ENCODE results near the gene RHOA.
"Not testable (repeated sequence)": the region's sequence is repeated elsewhere in the genome, so short reads cannot be mapped to it uniquely, and the experiment has no call there.

The RHOA gene

GRCh38 chr3:49410846-49411534 lies 786 bp downstream of the RHOA start:
- DNase-seq, result peak; percentile 42

- DNase-seq, result no peak
These were observed 1.5 kb downstream of the RHOA start for GRCh38 chr3:49410066-49410845.

DNA sequence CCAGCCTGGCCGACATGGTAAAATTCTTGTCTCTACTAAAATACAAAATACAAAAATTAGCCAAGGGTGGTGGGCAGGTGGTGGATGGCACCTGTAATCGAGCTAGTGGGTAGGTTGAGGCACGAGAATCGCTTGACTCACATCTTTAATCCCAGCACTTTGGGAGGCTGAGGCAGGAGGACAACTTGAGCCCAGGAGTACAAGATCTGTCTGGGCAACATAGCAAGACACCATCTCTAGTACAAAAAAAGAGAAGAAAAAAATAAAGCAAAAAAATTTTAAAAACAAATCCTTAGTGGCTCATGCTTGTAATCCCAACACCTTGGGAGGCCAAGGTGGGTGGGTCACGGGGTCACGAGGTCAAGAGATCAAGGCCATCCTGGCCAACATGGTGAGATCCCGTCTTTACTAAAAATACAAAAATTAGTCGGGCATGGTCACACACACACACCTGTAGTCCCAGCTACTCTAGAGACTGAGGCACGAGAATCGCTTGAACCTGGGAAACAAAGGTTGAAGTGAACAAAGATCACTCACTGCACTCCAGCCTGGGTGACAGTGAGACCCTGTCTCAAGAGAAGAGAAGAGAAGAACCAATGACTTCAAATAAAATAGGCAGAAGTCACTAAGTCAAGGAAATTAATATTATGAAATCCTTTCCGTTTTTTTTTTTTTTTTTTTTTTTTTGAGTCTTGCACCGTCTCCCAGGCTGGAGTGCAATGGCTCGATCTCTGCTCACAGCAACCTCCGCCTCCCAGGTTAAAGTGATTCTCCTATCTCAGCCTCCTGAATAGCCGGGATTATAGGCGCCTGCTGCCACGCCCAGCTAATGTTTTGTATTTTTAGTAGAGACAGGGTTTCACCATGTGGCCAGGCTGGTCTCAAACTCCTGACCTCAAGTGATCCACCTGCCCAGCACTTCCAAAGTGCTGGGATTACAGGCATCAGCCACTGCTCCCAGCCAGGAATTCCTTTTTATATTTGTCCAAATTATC lies 4.9 kb downstream of the RHOA start:
- DNase-seq, result no peak

GRCh38 chr3:49405570-49405969 lies 6.2 kb downstream of the RHOA start:
- DNase-seq, result not testable (repeated sequence)

DNA sequence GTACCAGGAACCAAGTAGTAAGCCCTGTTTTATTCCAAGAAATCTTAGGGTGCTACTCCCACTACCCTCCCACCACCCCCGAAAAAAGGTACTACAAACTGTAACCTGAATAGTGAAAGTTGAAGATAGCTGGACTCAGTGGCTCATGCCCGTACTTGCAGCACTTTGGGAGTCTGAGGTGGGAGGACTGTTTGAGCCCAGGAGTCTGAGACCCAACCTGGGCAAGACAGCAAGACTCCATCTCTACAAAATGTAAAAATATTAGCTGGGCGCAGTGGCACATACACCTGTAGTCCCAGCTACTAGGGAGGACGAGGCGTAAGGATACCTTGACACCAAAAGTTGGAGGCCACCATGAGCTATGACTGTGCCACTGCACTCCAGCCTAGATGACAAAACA lies 7.9 kb downstream of the RHOA start:
- no peak for DNase-seq

DNA sequence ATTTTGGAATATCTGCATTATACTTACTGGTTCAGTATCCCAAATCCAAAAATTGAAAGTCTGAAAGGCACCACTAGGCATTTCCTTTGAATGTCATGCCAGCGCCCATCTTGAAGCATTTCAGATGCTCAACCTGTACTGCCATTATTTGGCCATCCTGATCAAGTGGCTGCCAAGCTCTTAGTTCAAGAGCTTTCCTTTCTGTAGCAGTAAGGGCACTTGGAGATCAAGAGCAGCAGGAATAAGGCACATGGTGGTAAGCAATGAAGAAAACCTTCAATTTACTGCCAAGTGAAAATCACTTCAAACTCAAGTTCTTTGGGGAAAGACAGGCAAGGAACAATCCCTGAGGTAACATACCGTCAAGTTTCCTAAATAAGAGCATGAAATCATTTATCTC lies 10.0 kb downstream of the RHOA start:
- DNase-seq, result no peak

- DNase-seq, result no peak
These were observed 12.3 kb downstream of the RHOA start for GRCh38 chr3:49399461-49399860.

DNA sequence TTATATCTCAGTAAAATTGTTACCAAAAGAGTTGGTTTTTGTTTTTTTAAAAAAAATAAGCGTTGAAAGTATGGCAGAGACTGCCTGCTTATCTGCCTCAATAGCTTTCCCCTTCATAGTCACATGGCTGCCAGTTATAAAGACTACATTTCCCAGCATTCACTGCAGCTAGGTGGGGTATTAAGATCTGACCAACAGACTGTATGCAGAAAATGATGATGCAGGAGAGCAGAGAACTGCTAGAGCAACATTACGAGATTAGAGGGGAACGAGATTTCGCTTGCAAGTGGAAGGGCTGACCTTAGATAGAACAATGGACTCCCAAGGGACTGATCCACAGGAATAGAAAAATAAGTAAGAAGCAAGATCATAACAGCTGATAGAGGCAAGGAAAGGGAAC lies 14.3 kb downstream of the RHOA start:
- peak; percentile 89 for DNase-seq

GRCh38 chr3:49391310-49391709 lies 20.5 kb downstream of the RHOA start:
- not testable (repeated sequence) for DNase-seq

DNA sequence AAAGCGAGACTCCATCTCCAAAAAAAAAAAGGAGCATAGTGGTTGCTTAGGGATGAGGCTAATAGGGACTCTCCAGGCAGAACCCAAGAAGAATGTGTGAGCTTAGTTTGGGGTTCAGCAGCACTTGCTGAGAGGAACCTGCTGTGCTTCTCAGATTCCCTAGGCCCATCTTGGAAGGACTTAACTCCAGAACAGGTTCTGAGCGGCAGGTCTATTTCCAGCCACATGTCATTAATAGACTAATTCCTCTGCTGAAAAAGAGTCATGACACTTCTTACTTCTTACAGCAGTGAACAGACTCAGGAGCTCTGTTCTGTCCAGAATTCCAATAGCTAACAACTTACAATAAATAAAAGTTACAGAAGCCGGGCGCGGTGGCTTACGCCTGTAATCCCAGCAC lies 22.5 kb downstream of the RHOA start:
- no peak for DNase-seq

DNA sequence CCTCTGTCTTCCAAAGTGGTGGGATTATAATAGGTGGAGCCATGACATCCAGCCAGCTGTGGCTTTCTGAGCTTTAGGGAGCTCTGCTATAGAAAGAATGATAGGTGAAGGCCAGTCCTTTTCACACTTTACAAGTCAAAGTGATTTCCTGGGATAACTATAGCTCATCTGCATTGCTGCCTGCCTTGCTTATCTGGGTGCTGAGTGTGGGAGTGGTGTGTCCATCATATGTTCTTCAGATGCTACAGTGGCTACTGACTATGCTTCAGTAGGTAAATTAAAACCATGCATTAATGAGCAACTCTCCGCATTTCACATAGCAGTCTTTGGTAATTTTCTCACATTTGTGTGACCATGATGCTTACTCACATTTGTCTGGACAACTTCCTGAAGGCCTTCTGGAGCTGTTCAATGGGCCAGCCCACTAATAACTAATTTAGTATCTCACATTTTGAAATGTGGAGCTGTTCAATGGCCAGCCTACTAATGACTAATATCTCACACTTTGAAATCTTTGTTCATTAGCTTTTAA lies 23.4 kb downstream of the RHOA start:
- DNase-seq, result no peak

DNA sequence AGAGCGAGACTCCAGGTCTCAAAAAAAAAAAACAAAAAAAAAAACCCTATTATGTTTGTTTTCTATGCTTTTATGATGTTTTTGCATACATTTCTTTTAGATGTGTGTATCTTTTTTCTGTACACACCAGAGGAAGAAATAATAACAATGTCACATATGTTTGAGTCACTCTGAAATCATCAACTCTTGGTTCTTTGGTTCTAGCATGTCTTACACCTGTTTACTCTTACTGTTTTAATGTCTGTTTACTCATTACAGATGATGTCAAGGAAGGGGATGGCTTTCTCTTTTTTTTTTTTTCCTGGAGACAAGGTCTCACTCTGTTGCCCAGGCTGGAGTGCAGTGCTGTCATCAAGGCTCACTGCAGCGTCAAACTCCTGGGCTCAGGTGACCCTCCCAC lies 24.1 kb downstream of the RHOA start:
- no peak for DNase-seq

GRCh38 chr3:49386056-49386756 lies 25.6 kb downstream of the RHOA start:
- no peak for DNase-seq

- DNase-seq, result no peak
These were observed 26.2 kb downstream of the RHOA start for GRCh38 chr3:49385617-49386016.

GRCh38 chr3:49383387-49383786 lies 28.4 kb downstream of the RHOA start:
- DNase-seq, result no peak

DNA sequence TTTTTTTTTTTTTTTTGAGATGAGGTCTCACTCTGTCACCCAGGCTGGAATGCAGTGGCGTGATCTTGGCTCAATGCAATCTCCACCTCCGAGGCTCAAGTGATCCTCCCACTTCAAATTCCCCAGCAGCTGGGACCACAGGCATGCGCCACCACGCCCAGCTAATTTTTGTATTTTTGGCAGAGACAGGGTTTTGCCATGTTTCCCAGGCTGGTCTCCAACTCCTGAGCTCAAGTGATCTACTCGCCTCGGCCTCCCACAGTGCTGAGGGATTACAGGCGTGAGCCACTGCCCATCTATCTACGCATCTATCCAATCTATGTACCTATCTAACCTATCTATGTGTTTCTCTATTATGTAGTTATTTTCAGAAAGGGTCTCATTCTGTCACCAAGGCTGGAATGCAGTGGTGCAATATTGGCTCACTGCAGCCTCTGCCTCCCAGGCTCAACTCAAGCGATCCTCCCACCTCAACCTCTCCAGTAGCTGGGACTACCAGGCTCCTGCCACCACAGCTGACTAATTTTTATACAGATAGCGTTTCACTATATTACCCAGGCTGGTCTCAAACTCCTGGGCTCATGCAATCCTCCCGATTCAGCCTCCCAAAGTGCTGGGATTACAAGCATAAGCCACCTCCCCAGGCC lies 33.4 kb downstream of the RHOA start:
- DNase-seq, result no peak

GRCh38 chr3:49377483-49377882 lies 34.3 kb downstream of the RHOA start:
- DNase-seq, result no peak

GRCh38 chr3:49371946-49372345 lies 39.8 kb downstream of the RHOA start:
- DNase-seq, result no peak

GRCh38 chr3:49370585-49371290 lies 41.0 kb downstream of the RHOA start:
- no peak for DNase-seq

DNA sequence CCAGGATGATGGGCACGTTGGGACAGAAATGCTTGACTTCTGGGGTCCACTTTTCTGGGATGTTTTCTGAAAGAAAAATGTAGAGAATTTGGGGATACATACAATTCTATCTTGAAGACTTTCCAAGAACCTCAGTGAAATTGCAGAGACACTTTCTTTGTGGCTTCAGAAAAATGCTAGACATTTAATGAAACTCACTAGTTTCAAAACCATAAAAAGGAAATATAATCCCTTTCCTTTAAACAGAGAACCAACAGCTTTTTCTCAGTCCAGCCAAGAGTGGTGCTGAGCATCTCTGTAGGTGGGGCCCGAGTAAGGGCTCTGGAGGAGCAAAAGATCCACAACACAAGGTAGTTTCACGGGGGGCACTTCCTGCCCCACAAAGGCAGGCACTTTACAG lies 49.2 kb downstream of the RHOA start:
- DNase-seq, result no peak

DNA sequence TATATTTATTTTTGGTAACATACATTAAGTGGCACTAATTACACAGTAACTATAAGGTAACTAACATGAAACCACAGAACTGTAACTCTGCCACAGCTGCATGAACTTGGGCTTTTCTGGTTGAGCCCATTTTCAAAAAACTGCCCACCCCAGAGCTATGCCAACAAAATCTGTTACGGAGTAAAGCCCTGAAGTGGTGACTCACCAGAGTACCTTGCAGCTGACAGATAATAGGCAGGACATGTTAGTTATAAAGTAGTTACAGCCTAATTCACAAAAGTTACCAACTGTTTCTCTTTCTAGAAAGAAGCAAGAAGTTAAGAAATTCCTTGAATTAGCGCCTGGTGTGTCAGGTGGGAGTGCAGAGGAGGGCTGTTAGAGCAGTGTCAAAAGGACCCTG lies 52.2 kb downstream of the RHOA start:
- peak; percentile 66 for DNase-seq

Measured in hematopoietic multipotent progenitor cell treated with erythropoietin and hydrocortisone succinate and interleukin-3 and kit ligand, for 8 days (in vitro differentiated cells).